Esophagus squamous epithelium (tissue), 4 donors: Measurements from ENCODE around the gene GPX2.

Experiments used
- POLR2A ChIP-seq, 4 donors: fragments of 450-650 bp; IDR thresholded peaks; one replicate each; pipeline ENCODE4 v1.6.1; 2017; ENCODE audit warnings: antibody characterized with exemption in 4 of 4, mild to moderate bottlenecking in 4 of 4, moderate library complexity in 3 of 4
- TF ChIP-seq, protein P1 (sequence below), 6 experiments: fragments of 450-650 bp in 4 of 6; fragments of 200-600 bp in 2 of 6; sonication (generic) in 2 of 6; IDR thresholded peaks; one replicate each; pipeline ENCODE4 v1.5.1; 2016 to 2019; ENCODE audit warnings: antibody characterized with exemption in 6 of 6, mild to moderate bottlenecking in 4 of 6, moderate library complexity in 4 of 6

- TF ChIP-seq, protein P1, sequence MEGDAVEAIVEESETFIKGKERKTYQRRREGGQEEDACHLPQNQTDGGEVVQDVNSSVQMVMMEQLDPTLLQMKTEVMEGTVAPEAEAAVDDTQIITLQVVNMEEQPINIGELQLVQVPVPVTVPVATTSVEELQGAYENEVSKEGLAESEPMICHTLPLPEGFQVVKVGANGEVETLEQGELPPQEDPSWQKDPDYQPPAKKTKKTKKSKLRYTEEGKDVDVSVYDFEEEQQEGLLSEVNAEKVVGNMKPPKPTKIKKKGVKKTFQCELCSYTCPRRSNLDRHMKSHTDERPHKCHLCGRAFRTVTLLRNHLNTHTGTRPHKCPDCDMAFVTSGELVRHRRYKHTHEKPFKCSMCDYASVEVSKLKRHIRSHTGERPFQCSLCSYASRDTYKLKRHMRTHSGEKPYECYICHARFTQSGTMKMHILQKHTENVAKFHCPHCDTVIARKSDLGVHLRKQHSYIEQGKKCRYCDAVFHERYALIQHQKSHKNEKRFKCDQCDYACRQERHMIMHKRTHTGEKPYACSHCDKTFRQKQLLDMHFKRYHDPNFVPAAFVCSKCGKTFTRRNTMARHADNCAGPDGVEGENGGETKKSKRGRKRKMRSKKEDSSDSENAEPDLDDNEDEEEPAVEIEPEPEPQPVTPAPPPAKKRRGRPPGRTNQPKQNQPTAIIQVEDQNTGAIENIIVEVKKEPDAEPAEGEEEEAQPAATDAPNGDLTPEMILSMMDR (IDR thresholded peaks at IDR 0.05) = peak; percentile 68 to 93 (median 78)
- peak in 3 of 4 donors; percentile 25 to 83 (median 46) for TF ChIP-seq POLR2A (IDR thresholded peaks at IDR 0.05)
Observed at GRCh38 chr14:64986648-64987437, 44.3 kb upstream of the GPX2 start, which contains the start of gene FNTB.
